Measurements from ENCODE around the gene RPS19BP1. TPM values are rescaled to one million over a fixed set of nuclear protein-coding genes. Genes with fewer than 3 reads are reported as not detected.

Gene RPS19BP1
- total RNA-seq, 1 donor from 2014 or later: 72.1 TPM

GRCh38 chr22:39487826-39488520 is 44.6 kb downstream of the RPS19BP1 start:
- TF ChIP-seq CTCF (IDR thresholded peaks at IDR 0.05; ENCODE audit: insufficient read depth, low read length, severe bottlenecking): no peak
- DNase-seq (ENCODE audit: low read depth) (no peak), FAIRE-seq (no peak)
- Histone ChIP-seq H3K4me3 (ENCODE audit: low read depth, low read length) (no peak overlapping the region), H3K36me3 (ENCODE audit: control insufficient read depth, insufficient read depth, low read length) (no peaks in the 10 kb centered on the region), H3K27me3 (ENCODE audit: control insufficient read depth, insufficient read depth, low read length) (no peaks in the 10 kb centered on the region)

- H3K36me3 ChIP-seq (ENCODE audit: control insufficient read depth, insufficient read depth, low read length): no peaks in the 10 kb centered on the region
- H3K27me3 ChIP-seq (ENCODE audit: control insufficient read depth, insufficient read depth, low read length): no peaks in the 10 kb centered on the region
- no peak overlapping the region for H3K4me3 ChIP-seq (ENCODE audit: low read depth, low read length)
- DNase-seq (ENCODE audit: low read depth) (no peak), FAIRE-seq (no peak)
- TF ChIP-seq CTCF (IDR thresholded peaks at IDR 0.05; ENCODE audit: insufficient read depth, low read length, severe bottlenecking): no peak
Measured at GRCh38 chr22:39486951-39487825, 45.4 kb downstream of the RPS19BP1 start.

- H3K36me3 ChIP-seq (ENCODE audit: control insufficient read depth, insufficient read depth, low read length): no peaks in the 10 kb centered on the region
- H3K4me3 ChIP-seq (ENCODE audit: low read depth, low read length): no peak overlapping the region
- TF ChIP-seq CTCF (IDR thresholded peaks at IDR 0.05; ENCODE audit: insufficient read depth, low read length, severe bottlenecking): no peak
- DNase-seq (ENCODE audit: low read depth) (no peak), FAIRE-seq (no peak)
- H3K27me3 ChIP-seq (ENCODE audit: control insufficient read depth, insufficient read depth, low read length): no peaks in the 10 kb centered on the region
Measured at GRCh38 chr22:39482768-39483167, 49.8 kb downstream of the RPS19BP1 start.

GRCh38 chr22:39481595-39481994 is 51.0 kb downstream of the RPS19BP1 start:
- Histone ChIP-seq H3K27me3 (ENCODE audit: control insufficient read depth, insufficient read depth, low read length) (no peaks in the 10 kb centered on the region), H3K36me3 (ENCODE audit: control insufficient read depth, insufficient read depth, low read length) (no peaks in the 10 kb centered on the region), H3K4me3 (ENCODE audit: low read depth, low read length) (no peak overlapping the region)
- FAIRE-seq: no peak
- DNase-seq (ENCODE audit: low read depth): no peak
- no peak for TF ChIP-seq CTCF (IDR thresholded peaks at IDR 0.05; ENCODE audit: insufficient read depth, low read length, severe bottlenecking)

GRCh38 chr22:39481054-39481453 is 51.5 kb downstream of the RPS19BP1 start:
- FAIRE-seq (no peak), DNase-seq (ENCODE audit: low read depth) (no peak)
- Histone ChIP-seq H3K4me3 (ENCODE audit: low read depth, low read length) (no peak overlapping the region), H3K36me3 (ENCODE audit: control insufficient read depth, insufficient read depth, low read length) (no peaks in the 10 kb centered on the region), H3K27me3 (ENCODE audit: control insufficient read depth, insufficient read depth, low read length) (no peaks in the 10 kb centered on the region)
- TF ChIP-seq CTCF (IDR thresholded peaks at IDR 0.05; ENCODE audit: insufficient read depth, low read length, severe bottlenecking): no peak

Measured in bronchial epithelial cell (primary cell).